CD4-positive, alpha-beta T cell treated with Interleukin-10 for 1 hour (primary cell): ENCODE results near the gene ZMYND10.

ENCODE experiments used
- DNase-seq: peaks from one replicate; pipeline ENCODE4 v3.0.0-alpha.2; 2020

ZMYND10 gene

GRCh38 chr3:50345586-50346234 lies at the start of gene ZMYND10:
TSS of gene ZMYND10 (minus strand) at chr3:50345732. CDS start at chr3:50345579, 153 bp downstream.
- DNase-seq: peak; percentile 80

DNA sequence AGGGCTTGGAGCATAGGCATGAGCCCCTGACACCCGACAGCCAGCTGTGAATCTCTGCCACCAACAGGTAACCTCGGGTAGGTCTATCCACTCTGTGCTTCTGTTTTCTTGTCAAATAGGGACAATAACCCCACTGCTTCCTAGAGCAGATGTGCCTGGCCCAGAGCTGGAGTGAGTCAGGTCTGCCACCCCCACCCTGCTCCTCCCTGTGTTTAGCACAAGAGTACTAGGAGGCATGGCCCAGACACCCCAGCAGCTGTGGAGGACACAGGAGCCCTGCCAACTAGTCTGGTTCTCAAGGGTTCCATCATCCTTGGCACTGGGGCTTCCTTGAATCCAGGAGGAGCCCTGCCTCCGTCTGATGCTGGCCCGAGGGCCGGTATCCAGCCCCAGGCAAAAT lies 47.5 kb upstream of the ZMYND10 start:
- DNase-seq: no peak

DNA sequence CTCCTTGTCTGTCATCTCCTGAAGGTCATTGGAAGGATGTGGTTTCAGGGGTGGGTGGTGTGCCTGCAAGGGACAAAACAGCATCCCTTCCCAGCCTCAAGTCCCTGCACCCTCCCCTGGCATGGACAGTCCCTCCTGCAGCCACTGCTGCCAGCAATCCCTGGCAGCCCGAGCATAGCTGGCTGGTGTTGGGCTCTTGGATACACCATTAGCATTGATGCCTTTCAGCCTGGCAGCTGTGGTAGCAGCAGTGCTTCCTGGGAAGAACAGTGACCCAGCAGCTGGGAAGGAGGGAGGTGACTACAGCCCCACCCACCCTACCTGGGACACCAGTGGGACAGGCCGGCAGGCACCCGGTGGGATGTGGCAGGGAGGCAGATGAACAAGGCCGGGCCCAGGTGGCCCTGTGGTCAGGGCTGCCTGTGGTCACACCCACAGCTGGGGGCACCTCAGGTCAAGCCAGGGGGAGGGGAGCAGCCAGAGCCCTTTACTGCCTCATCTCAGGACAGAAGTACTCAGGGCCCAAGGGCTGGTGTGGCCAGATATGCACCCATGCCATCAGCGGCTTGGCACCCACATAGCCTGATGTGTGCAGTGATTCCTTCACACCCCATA lies 46.7 kb upstream of the ZMYND10 start:
- DNase-seq: no peak

GRCh38 chr3:50390508-50391224 lies 45.1 kb upstream of the ZMYND10 start:
- DNase-seq: no peak

DNA sequence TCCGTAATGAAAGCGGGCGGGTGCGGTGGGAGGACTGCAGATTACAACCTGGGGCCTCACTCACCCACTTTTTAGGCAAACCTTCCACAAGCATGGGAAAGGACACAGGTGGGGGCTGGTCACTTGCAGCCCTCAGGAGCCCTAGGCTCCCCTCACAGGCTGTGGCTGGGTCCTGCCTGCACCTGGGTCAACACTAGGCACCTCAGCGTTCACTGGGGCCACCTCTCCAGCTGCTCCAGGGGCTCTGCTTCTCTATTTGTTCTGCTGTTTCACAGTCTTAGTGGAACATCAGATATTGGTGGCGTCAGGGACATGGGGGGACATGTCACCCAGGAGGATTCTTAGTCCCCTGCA lies 43.9 kb upstream of the ZMYND10 start:
- no peak for DNase-seq

DNA sequence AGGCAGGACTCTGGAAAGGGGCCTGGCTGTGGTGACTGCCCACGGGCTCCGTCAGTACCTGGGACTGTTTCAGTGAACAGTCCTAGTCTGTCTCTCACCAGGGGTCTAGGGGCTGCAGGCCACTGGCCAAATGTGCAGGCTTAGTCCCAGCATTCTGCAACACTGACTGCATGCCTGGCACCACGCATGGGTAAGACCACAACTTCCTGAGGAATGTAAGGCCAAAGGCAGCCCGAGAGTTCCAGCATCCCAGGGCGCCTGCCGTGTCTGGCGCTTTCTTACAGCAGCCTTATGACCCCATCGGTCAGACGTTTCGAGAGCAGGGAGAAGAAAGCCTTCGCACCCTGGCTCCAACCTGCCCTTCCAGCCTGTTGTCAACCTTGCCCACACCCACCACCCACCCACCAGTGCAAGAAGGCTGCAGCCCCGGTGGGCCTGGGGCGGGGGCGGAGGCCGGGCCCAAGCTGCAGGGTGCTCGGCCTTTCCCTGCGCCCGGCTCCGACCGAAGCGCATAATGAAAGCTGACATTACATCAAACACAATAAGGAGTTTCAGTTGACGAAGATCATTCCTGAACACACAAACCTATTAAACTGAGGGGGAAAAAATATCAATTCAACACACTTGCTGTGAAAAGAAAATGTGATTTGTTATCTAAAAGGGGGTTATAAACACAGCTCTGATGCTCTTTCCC lies 43.3 kb upstream of the ZMYND10 start:
- DNase-seq: no peak

GRCh38 chr3:50388016-50388719 lies 42.6 kb upstream of the ZMYND10 start:
- no peak for DNase-seq

DNA sequence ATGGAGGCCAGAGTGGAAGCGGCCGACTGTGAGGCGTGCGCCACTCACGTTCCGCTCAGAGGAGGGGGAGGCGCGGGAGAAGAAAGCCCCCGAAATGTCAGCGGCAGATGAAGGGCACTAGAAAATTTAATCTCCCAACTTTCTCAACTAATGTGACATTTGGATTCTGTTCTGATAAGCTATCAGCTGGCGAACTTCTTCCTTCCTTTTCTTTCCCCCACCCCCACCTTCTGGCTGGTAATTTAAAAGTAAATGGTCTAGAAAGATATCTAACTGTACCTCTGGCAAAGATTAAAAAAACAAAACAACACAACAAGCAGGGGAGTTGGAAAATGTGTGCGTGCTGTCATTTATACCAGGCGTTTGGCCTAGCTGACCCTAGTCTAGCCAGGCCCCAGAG lies 40.2 kb upstream of the ZMYND10 start:
- DNase-seq: no peak

DNA sequence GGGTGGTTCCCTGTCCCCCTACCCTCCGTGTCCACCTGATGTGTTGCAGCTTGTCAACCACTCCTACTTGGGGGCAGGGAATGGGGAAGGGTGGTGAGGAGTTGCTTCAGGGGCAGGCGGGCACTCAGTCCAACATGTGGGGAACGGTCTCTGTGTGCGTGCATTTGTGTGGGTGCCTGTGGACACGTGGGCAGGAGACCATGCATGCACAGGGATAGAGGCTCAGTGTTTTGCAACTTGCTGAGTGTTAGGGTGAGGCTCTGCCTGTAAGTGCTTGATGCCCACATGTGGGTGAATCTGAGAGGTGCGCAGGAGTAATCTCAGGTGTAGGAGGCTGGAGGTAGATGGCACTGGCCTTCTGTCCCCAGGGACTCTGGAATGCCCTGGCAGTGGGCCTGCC lies 38.2 kb upstream of the ZMYND10 start:
- no peak for DNase-seq

DNA sequence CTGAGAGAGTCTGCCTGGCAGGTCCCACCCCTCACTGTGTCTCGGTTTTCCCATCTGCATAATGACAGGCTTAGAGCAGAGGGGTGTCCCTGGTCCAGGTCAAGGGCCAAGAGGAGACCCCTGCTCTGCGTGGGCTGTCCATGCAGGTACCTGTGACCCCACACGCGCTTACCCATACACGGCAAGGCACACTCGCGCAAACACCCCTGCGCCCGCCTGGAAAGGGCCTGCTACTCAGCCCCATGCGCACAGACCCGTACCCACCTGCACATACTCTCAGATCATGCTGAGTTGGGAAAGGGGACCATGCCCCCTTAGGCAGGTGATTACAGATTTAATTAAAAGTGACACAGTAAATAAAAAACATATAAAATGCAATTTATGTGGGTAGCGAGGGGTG lies 37.2 kb upstream of the ZMYND10 start:
- DNase-seq: no peak

GRCh38 chr3:50381383-50381782 lies 35.9 kb upstream of the ZMYND10 start:
- DNase-seq: no peak

DNA sequence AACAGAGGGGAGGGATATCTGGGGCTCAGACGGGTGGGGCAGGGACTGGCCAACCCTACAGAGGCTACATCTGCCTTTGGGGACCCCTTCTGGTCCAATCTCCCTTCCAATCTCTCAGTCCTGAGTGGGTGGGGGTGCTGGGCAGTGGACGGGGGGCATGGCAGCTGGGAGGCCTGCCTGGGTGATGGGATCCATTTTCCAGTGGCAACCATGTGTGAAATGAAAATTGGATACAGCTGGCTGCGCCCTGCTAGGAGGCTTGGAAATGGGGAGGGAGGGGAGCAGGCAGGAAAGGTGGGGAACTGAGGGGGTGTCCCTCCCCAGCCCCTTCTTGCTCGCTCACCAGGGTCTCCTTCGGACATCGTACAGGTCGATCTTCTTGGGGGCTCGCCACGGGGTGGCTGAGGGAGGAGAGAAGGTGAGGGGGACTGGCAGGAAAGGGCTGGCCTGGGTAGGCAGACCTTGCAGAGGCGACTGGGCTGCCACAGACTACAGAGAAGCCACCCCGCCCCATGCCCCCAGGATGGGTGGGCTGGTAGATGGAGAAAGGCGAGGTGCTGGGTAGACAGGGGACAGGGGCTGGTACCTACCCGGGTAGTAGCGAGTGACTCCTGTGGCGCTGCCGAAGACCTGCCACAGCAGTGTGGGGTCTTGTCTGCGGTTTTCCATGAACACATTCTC lies 35.0 kb upstream of the ZMYND10 start:
- no peak for DNase-seq

GRCh38 chr3:50378757-50379156 lies 33.2 kb upstream of the ZMYND10 start:
- DNase-seq: no peak

GRCh38 chr3:50378024-50378423 lies 32.5 kb upstream of the ZMYND10 start:
- DNase-seq: no peak

DNA sequence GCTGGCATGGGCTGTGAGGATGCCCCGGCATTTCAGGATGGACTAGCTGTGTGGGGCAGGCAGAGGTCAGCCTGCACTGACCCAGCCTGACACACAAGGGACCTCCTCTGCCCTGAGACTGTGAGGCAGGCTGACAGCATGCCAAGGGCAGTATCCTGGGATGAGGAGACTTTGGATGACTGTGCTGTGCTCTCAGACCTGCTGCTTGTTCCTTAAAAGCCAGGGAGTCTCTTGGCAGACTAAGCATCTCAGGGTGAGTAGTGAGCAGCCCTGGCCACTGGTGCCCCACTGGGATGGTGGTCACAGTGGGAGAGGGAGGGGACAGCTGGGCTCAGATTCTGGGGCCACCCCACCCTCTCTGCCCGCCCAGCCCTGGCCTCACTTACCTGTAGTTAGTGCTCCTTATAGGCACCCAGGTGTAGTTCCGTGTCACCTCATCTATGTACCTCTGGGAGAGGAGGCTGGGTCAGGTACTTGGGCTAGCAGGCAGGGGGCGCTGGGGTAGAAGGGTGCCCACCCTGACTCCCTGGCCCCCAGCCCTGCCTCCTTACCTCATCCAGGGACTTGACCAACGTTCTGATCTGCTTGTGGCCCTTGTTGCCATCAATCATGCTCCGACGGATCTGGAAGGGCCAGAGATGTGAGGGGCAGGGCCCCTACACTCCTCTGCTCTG lies 29.9 kb upstream of the ZMYND10 start:
- DNase-seq: no peak

DNA sequence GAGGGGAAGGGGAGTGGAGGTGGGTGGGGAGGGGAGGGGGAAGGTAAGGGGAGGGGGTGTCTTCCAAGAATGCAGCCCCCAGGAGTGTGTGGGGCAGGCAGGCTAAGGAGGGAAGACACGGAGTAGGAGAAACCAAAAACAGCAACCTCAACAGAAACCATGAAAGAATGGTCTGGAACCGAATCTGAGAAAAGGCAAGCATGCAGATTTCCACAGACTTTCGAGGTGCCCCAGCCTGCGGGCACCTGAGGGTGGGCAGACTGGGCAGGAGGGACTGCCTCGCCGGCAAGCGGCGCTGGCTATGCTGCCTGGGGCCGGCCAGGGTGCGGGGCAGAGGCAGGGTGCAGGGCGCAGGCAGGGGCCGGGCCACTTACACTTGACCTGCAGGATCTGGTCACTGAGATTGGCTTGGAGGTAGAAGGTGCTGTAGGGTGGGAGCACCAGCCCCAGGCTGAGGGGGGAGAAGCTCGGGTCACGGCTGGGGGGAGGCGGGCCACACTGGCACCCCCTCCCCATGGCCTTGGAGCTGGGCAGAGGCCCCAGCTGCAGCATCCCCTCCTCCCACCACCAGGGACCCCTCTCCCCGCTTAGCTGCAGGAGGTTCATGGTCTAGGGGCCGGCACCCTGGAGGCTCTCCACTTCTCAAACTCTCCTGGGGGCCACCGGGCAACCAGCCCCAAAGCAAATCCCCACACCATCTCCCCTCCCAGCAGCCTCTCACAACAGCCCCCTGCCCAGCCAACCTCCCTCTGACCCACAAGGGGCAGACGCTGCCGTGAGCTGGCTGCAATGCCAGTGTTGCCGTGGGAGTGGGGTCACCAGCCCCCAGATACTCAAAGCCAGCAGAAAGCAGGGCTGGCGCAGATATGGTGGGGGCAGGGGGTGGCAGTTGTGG lies 29.1 kb upstream of the ZMYND10 start:
- DNase-seq: no peak

DNA sequence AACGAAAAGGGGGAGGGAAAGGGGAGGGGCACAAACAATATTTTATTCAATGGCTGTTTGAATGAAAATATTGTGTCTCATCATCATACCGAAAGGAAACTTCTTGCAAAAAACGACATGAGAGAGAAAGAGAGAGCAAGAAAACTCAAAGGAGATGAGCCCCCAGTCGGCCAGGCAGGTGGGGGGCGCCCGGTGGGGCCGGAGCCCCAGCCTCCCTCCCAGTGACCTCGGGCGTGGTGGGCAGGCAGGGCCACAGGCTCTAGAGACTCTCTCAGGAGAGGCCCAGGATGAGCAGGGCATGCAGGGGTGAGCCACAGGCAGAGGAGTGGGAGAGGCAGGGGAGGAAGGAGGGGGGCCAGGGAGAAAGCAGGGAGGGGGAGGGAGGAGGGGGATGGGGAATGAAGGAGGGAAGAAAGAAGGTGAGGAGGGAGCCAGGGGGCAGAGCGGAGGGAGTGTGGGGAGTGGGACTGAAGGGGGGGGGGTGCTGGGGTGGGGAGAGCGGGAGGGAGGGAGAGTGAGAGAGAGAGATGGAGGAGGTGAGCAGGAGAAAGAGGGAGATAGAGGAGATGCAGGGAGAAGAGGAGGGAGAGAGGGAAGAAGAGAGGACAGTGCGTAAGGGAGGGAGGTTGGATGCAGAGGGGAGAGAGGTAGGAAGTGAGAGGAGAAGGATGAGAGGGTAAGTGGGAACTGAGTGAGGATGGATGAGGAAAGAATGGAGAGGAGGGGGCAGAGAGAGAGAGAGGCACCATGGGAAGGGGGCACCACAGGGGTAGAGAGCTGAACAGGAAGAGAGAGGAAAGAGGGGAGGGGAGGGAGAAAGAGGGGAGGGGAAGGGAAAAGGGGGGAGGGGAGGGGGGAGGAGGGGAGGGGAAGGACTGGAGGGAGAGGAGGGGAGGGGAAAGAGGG lies 27.9 kb upstream of the ZMYND10 start:
- DNase-seq: no peak

DNA sequence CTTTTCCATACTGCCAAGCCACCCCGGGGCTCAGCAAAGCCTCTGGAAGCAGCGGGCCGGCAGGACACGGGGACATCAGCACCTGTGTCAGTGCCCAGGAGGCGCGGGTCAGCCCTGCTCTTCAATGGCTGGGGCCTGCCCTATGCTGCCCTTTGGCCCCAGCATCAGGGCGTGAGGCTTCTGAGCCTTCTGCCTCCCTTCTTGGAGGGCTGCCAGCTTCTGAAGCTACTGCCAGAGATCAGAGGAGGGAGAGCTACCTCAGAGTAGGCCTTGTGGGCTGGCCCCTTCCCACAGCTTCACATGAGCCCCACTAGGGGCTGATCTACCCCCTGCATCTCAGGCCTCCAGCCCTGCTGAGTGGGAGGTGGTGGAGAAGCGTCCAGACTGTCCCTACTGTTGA lies 26.8 kb upstream of the ZMYND10 start:
- no peak for DNase-seq

- DNase-seq: no peak
Measured at GRCh38 chr3:50371133-50371685, 25.7 kb upstream of the ZMYND10 start.
